ENCODE data around the gene RBM27.
A peak's percentile ranks its signal among the peaks of the same experiment; 100 is the strongest.

GRCh38 chr5:146193285-146193684 lies 10.1 kb upstream of the RBM27 start:
- TF ChIP-seq CTCF (conservative IDR thresholded peaks at IDR 0.05; ENCODE audit: low read depth, low read length) = no peak
- no peak for TF ChIP-seq POLR2A (IDR thresholded peaks at IDR 0.05; ENCODE audit: low read depth, low read length)
- TF ChIP-seq SMC3 (IDR thresholded peaks at IDR 0.05; ENCODE audit: low read depth, low read length) = no peak
- TF ChIP-seq MAZ (IDR thresholded peaks at IDR 0.05; ENCODE audit: borderline replicate concordance, low read depth, low read length) = no peak
- no peak for TF ChIP-seq RCOR1 (IDR thresholded peaks at IDR 0.05; ENCODE audit: insufficient replicate concordance, low read length)
- peak; percentile 89 for TF ChIP-seq CEBPB (IDR thresholded peaks at IDR 0.05; ENCODE audit: low read depth, low read length)
- TF ChIP-seq, protein P1, sequence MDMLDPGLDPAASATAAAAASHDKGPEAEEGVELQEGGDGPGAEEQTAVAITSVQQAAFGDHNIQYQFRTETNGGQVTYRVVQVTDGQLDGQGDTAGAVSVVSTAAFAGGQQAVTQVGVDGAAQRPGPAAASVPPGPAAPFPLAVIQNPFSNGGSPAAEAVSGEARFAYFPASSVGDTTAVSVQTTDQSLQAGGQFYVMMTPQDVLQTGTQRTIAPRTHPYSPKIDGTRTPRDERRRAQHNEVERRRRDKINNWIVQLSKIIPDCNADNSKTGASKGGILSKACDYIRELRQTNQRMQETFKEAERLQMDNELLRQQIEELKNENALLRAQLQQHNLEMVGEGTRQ (IDR thresholded peaks at IDR 0.05; ENCODE audit: low read depth, low read length) = no peak
- no peak for TF ChIP-seq ELK1 (IDR thresholded peaks at IDR 0.05; ENCODE audit: borderline replicate concordance, low read depth, low read length)
- TF ChIP-seq MAFK (IDR thresholded peaks at IDR 0.05; ENCODE audit: low read depth, low read length) = no peak
- no peak for TF ChIP-seq CHD1 (IDR thresholded peaks at IDR 0.05; ENCODE audit: low read depth, low read length)
- no peak for TF ChIP-seq RFX5 (IDR thresholded peaks at IDR 0.05; ENCODE audit: low read depth, low read length)
- no peak for TF ChIP-seq FOS (IDR thresholded peaks at IDR 0.05; ENCODE audit: low read depth, low read length)
- no peak for TF ChIP-seq RAD21 (IDR thresholded peaks at IDR 0.05; ENCODE audit: low read length)
- TF ChIP-seq MXI1 (IDR thresholded peaks at IDR 0.05; ENCODE audit: borderline replicate concordance, low read depth, low read length) = no peak

Measured in IMR-90 (cell line).